Sigmoid colon (tissue), 7 donors: ENCODE data around the gene ADO. TPM values are rescaled to one million over a fixed set of nuclear protein-coding genes. Genes with fewer than 3 reads are reported as not detected.

Experiments
- DNase-seq: peaks from one replicate; pipeline ENCODE4 v3.0.0-alpha.2; 2019
- H3K27ac ChIP-seq, 4 donors: fragments of 200-600 bp; sonication (generic); one replicate each; pipeline ENCODE4 v1.5.1; 2016 to 2019; ENCODE audit warnings: mild to moderate bottlenecking in 1 of 4
- H3K27me3 ChIP-seq, 3 donors: fragments of 200-600 bp; sonication (generic); one replicate each; pipeline ENCODE4 v1.5.1; 2019; ENCODE audit warnings: mild to moderate bottlenecking in 1 of 3
- H3K36me3 ChIP-seq, 4 donors: fragments of 200-600 bp; sonication (generic); one replicate each; pipeline ENCODE4 v1.5.1; 2016 to 2019
- H3K4me1 ChIP-seq, 4 donors: fragments of 200-600 bp; sonication (generic); one replicate each; pipeline ENCODE4 v1.5.1; 2017 to 2019
- H3K4me3 ChIP-seq, 4 donors: fragments of 200-600 bp; sonication (generic); one replicate each; pipeline ENCODE4 v1.5.1; 2017 to 2019; ENCODE audit warnings: mild to moderate bottlenecking in 2 of 4, moderate library complexity in 1 of 4
- H3K9me3 ChIP-seq, 4 donors: fragments of 200-600 bp in 3 of 4; sonication (generic) in 3 of 4; one replicate each; pipeline versions ENCODE4 v1.5.1 to v1.6.1; 2013 to 2019
- EP300 ChIP-seq, 4 donors: sonication (generic); formaldehyde crosslinking; IDR thresholded peaks; one replicate each; pipeline ENCODE4 v1.6.1; 2017; ENCODE audit warnings: antibody characterized with exemption in 4 of 4
- POLR2A ChIP-seq, 2 donors: fragments of 450-650 bp; IDR thresholded peaks; one replicate each; pipeline ENCODE4 v1.6.1; 2016; ENCODE audit warnings: antibody characterized with exemption in 2 of 2, mild to moderate bottlenecking in 2 of 2, moderate library complexity in 2 of 2
- POLR2AphosphoS5 ChIP-seq, 4 donors: sonication (generic); formaldehyde crosslinking; IDR thresholded peaks; one replicate each; pipeline ENCODE4 v1.6.1; 2017; ENCODE audit warnings: antibody characterized with exemption in 4 of 4
- WGBS, 2 donors: extraction: QIAGEN DNeasy Blood & Tissue Kit; methylation state at CpG; one replicate each; pipeline ENCODE4 v1.1.7; 2013; 5-methylcytosine and 5-hydroxymethylcytosine counted together
- intact Hi-C: fragments of 100-400 bp; cut with DNase I; formaldehyde crosslinking; loops from one replicate; pipeline ENCODE4 v1.15.1; 2023
- polyA plus RNA-seq, 3 donors: library from polyadenylated mRNA; stranded (reverse); fragments of 200-250 nt; gene quantifications; one replicate each; pipeline ENCODE4 v1.2.3, GENCODE V29; 2013
- total RNA-seq, 4 donors: library from RNA; depleted of rRNA; stranded (reverse); fragments of >200 nt; gene quantifications; one replicate each; pipeline ENCODE4 v1.1.0, GENCODE V29; 2016
- TF ChIP-seq, protein P1 (sequence below), 4 experiments: fragments of 450-650 bp in 3 of 4; fragments of 200-600 bp in 1 of 4; IDR thresholded peaks; one replicate each; pipeline ENCODE4 v1.5.1; 2016 to 2019; ENCODE audit warnings: antibody characterized with exemption in 4 of 4, mild to moderate bottlenecking in 3 of 4, moderate library complexity in 2 of 4
- donor health status: healthy with polysubstance abuse.
- donor health status: Bipolar disorder and iron deficiency.
- donor health status: healthy.

ADO gene
- total and polyA plus RNA-seq, 7 donors = 5.4 to 18.9 (median 13.0) TPM

- H3K4me1 ChIP-seq = peaks cover 0 to 40% (median 37%) of the 10 kb centered on the region in 4 donors
- no peak for DNase-seq
- H3K9me3 ChIP-seq = no peaks in the 10 kb centered on the region
- TF ChIP-seq POLR2A (IDR thresholded peaks at IDR 0.05) = no peak
- TF ChIP-seq, protein P1, sequence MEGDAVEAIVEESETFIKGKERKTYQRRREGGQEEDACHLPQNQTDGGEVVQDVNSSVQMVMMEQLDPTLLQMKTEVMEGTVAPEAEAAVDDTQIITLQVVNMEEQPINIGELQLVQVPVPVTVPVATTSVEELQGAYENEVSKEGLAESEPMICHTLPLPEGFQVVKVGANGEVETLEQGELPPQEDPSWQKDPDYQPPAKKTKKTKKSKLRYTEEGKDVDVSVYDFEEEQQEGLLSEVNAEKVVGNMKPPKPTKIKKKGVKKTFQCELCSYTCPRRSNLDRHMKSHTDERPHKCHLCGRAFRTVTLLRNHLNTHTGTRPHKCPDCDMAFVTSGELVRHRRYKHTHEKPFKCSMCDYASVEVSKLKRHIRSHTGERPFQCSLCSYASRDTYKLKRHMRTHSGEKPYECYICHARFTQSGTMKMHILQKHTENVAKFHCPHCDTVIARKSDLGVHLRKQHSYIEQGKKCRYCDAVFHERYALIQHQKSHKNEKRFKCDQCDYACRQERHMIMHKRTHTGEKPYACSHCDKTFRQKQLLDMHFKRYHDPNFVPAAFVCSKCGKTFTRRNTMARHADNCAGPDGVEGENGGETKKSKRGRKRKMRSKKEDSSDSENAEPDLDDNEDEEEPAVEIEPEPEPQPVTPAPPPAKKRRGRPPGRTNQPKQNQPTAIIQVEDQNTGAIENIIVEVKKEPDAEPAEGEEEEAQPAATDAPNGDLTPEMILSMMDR (IDR thresholded peaks at IDR 0.05) = no peak
- TF ChIP-seq POLR2AphosphoS5 (IDR thresholded peaks at IDR 0.05) = no peak
- intact Hi-C loops = loop anchor here (2.0 to 10.0 kb wide), 6 partner anchors 15 to 921 kb away; partner anchors contain the start of gene NRBF2
- no peaks in the 10 kb centered on the region for H3K27me3 ChIP-seq
- 44 to 57% methylated on average over 11 of the region's 11 CpGs for WGBS, 2 donors
- peak overlapping the region; percentile 91 to 95 (median 94) for H3K27ac ChIP-seq
- no peaks in the 10 kb centered on the region for H3K36me3 ChIP-seq
- peak overlapping the region; percentile 78 to 85 (median 78) for H3K4me3 ChIP-seq
Observed at GRCh38 chr10:62803724-62804355, 680 bp upstream of the ADO start.

DNA sequence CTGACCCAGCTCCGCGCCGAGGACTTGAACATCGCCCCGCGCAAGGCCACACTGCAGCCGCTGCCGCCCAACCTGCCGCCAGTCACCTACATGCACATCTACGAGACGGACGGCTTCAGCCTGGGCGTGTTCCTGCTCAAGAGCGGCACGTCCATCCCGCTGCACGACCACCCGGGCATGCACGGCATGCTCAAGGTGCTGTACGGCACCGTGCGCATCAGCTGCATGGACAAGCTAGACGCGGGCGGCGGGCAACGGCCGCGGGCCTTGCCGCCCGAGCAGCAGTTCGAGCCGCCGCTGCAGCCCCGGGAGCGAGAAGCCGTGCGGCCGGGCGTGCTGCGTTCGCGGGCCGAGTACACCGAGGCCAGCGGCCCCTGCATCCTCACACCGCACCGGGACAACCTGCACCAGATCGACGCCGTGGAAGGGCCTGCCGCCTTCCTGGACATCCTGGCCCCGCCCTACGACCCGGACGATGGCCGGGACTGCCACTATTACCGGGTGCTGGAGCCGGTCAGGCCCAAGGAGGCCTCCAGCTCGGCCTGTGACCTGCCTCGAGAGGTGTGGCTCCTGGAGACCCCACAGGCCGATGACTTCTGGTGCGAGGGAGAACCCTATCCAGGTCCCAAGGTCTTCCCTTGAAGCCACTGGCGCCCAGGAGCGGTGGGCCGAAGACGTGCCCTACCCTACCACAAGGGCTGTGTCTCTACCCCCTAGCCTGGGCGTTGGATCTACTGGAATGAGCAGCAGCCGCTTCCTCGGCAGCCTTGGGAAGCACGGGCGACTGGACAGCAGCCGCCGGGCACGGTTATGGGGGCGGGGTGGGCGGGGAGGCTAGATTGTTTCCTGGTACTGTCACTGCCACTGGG, 945 bp downstream of the ADO start:
- no peaks in the 10 kb centered on the region for H3K9me3 ChIP-seq
- intact Hi-C loops = loop anchor here (2.0 to 10.0 kb wide), 3 partner anchors 13 to 919 kb away; no protein-coding TSS in a partner anchor
- H3K4me1 ChIP-seq = peaks cover 0 to 40% (median 38%) of the 10 kb centered on the region in 4 donors
- H3K4me3 ChIP-seq = peak overlapping the region; percentile 78 to 85 (median 78)
- peak; percentile 70 for DNase-seq
- TF ChIP-seq POLR2AphosphoS5 (IDR thresholded peaks at IDR 0.05) = no peak
- TF ChIP-seq EP300 (IDR thresholded peaks at IDR 0.05) = no peak
- TF ChIP-seq, protein P1 (IDR thresholded peaks at IDR 0.05) = no peak
- TF ChIP-seq POLR2A (IDR thresholded peaks at IDR 0.05) = no peak
- 1 to 4% methylated on average over 77 of the region's 77 CpGs for WGBS, 2 donors
- peak overlapping the region; percentile 91 to 95 (median 94) for H3K27ac ChIP-seq
- no peaks in the 10 kb centered on the region for H3K27me3 ChIP-seq
- H3K36me3 ChIP-seq = peaks cover 0 to 7% (median 0%) of the 10 kb centered on the region in 4 donors

DNA sequence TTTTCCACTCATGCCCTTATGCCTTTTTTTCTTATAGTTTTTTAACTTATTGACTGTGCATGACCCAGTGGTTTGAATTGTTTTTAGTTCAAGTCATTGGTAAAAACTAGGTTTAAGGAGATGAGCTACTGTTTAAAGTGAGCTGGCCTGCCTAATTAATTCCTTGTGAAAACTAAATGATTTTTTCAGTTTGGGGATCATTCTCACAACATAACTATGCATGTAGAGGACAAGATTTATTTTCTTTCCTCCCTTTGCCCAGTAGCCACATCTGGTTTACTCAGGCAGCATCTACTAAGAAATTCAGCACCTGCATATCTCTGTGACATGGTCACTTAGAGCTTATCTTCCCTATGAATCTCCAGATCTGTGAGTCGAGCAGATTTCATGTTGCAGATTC, 1.7 kb downstream of the ADO start:
- peaks cover 0 to 40% (median 38%) of the 10 kb centered on the region in 4 donors for H3K4me1 ChIP-seq
- H3K4me3 ChIP-seq = peak overlapping the region in 3 of 4 donors; percentile 78 to 85 (median 78)
- intact Hi-C loops = loop anchor here (10.0 kb wide), 2 partner anchors 829 to 919 kb away; no protein-coding TSS in a partner anchor
- peak overlapping the region; percentile 91 to 95 (median 94) for H3K27ac ChIP-seq
- TF ChIP-seq POLR2A (IDR thresholded peaks at IDR 0.05) = no peak
- TF ChIP-seq EP300 (IDR thresholded peaks at IDR 0.05) = no peak
- TF ChIP-seq, protein P1 (IDR thresholded peaks at IDR 0.05) = no peak
- no peak for TF ChIP-seq POLR2AphosphoS5 (IDR thresholded peaks at IDR 0.05)
- peaks cover 0 to 8% (median 0%) of the 10 kb centered on the region in 4 donors for H3K36me3 ChIP-seq
- H3K9me3 ChIP-seq = no peaks in the 10 kb centered on the region
- no peaks in the 10 kb centered on the region for H3K27me3 ChIP-seq
- DNase-seq = no peak
- WGBS, 2 donors = 6 to 25% methylated on average over 1 of the region's 1 CpG

- Histone ChIP-seq H3K9me3 (no peaks in the 10 kb centered on the region), H3K4me1 (peaks cover 0 to 46% (median 43%) of the 10 kb centered on the region in 4 donors), H3K27me3 (peaks cover under 1 to 11% (median 3%) of the 10 kb centered on the region in 3 donors), H3K27ac (no peak overlapping the region), H3K36me3 (peaks cover 0 to 8% (median 0%) of the 10 kb centered on the region in 4 donors), H3K4me3 (no peak overlapping the region)
- no peak for DNase-seq
- TF ChIP-seq POLR2A (IDR thresholded peaks at IDR 0.05) (no peak), EP300 (IDR thresholded peaks at IDR 0.05) (no peak), POLR2AphosphoS5 (IDR thresholded peaks at IDR 0.05) (no peak)
- TF ChIP-seq, protein P1 (IDR thresholded peaks at IDR 0.05) = no peak
- WGBS, 2 donors = 92 to 93% methylated on average over 8 of the region's 8 CpGs
- intact Hi-C loops = no loop called here
Observed at GRCh38 chr10:62810156-62810902, 5.8 kb downstream of the ADO start.
